WTC11 (cell line): ENCODE data around the gene ITGA6. TPM values are rescaled to one million over a fixed set of nuclear protein-coding genes. Genes with fewer than 3 reads are reported as not detected.

Experiments
- ATAC-seq: fragments of 200-7000 bp; cut with Tn5 transposase; 2 replicates; pipeline ENCODE4 v1.10.0; 2021; ENCODE audit warnings: mild to moderate bottlenecking, moderate library complexity
- CTCF ChIA-PET: fragments of 300-600 bp; sonication (Branson Sonifier 250); formaldehyde crosslinking; loops from one replicate; lab custom pipeline; 2021; ENCODE audit warnings: antibody characterized with exemption; lab: Charles Lee
- POLR2A ChIA-PET: fragments of 350-600 bp; sonication (Branson Sonifier 250); formaldehyde crosslinking; loops from one replicate; lab custom pipeline; 2021; ENCODE audit warnings: antibody characterized with exemption; lab: Charles Lee
- DNase-seq: peaks from one replicate; pipeline ENCODE4 v3.0.0; 2021; ENCODE audit warnings: low spot score
- H3K27ac Mint-ChIP-seq: 2 replicates; pipeline ENCODE4 v1.8.0; 2021; ENCODE audit warnings: mixed read lengths
- H3K27me3 Mint-ChIP-seq: 2 replicates; pipeline ENCODE4 v1.8.0; 2021; ENCODE audit warnings: low read depth, mild to moderate bottlenecking, moderate library complexity, mixed read lengths
- H3K36me3 Mint-ChIP-seq: 2 replicates; pipeline ENCODE4 v1.8.0; 2021; ENCODE audit warnings: mixed read lengths
- H3K4me1 Mint-ChIP-seq: 2 replicates; pipeline ENCODE4 v1.8.0; 2022; ENCODE audit warnings: mixed read lengths
- H3K4me3 Mint-ChIP-seq: 2 replicates; pipeline ENCODE4 v1.8.0; 2021; ENCODE audit warnings: mild to moderate bottlenecking, moderate library complexity, mixed read lengths
- H3K9me3 Mint-ChIP-seq: 2 replicates; pipeline ENCODE4 v1.8.0; 2021; ENCODE audit warnings: mixed read lengths
- ATF2 ChIP-seq: sonication (generic); formaldehyde crosslinking; IDR thresholded peaks from 2 replicates; pipeline ENCODE4 v1.8.1; 2022; ENCODE audit warnings: low read depth, missing genetic modification reagents, borderline replicate concordance
- ATF3 ChIP-seq: sonication (generic); formaldehyde crosslinking; conservative IDR thresholded peaks from 2 replicates; pipeline ENCODE4 v1.8.1; 2022; ENCODE audit warnings: mild to moderate bottlenecking, missing genetic modification reagents
- CREM ChIP-seq: sonication (generic); formaldehyde crosslinking; IDR thresholded peaks from 2 replicates; pipeline ENCODE4 v1.8.1; 2022; ENCODE audit warnings: mild to moderate bottlenecking, missing genetic modification reagents, moderate library complexity
- EMX1 ChIP-seq: fragments of 250-450 bp; sonication (Bioruptor Pico); IDR thresholded peaks from 2 replicates; pipeline ENCODE4 v1.8.0; 2021; ENCODE audit warnings: mild to moderate bottlenecking
- FOXP1 ChIP-seq: sonication (generic); formaldehyde crosslinking; IDR thresholded peaks from 2 replicates; pipeline ENCODE4 v1.8.0; 2022; ENCODE audit warnings: missing genetic modification reagents, mild to moderate bottlenecking, moderate library complexity, borderline replicate concordance
- FOXP4 ChIP-seq: sonication (generic); formaldehyde crosslinking; IDR thresholded peaks from 2 replicates; pipeline ENCODE4 v1.8.0; 2022; ENCODE audit warnings: mild to moderate bottlenecking, missing genetic modification reagents
- JAZF1 ChIP-seq: fragments of 250-450 bp; sonication (Bioruptor Pico); IDR thresholded peaks from 2 replicates; pipeline ENCODE4 v1.9.0; 2021; ENCODE audit warnings: moderate library complexity, mild to moderate bottlenecking, inconsistent platforms
- MXD4 ChIP-seq: fragments of 250-450 bp; sonication (Bioruptor Pico); IDR thresholded peaks from 2 replicates; pipeline ENCODE4 v1.8.0; 2021; ENCODE audit warnings: mild to moderate bottlenecking, moderate library complexity, borderline replicate concordance
- MYBL2 ChIP-seq: sonication (generic); formaldehyde crosslinking; IDR thresholded peaks from 2 replicates; pipeline ENCODE4 v1.8.1; 2023; ENCODE audit warnings: mild to moderate bottlenecking, moderate library complexity, missing genetic modification reagents
- NFYB ChIP-seq: sonication (generic); formaldehyde crosslinking; conservative IDR thresholded peaks from 2 replicates; pipeline ENCODE4 v1.8.0; 2022; ENCODE audit warnings: low read depth, missing genetic modification reagents
- OVOL2 ChIP-seq: fragments of 250-450 bp; sonication (Bioruptor Pico); IDR thresholded peaks from 2 replicates; pipeline ENCODE4 v1.9.0; 2021; ENCODE audit warnings: mild to moderate bottlenecking, borderline replicate concordance
- PRDM15 ChIP-seq: sonication (generic); formaldehyde crosslinking; IDR thresholded peaks from 2 replicates; pipeline ENCODE4 v1.8.0; 2022; ENCODE audit warnings: missing genetic modification reagents
- ZNF263 ChIP-seq: sonication (generic); formaldehyde crosslinking; IDR thresholded peaks from 2 replicates; pipeline ENCODE4 v1.8.1; 2022; ENCODE audit warnings: low read depth, mild to moderate bottlenecking, moderate library complexity, missing genetic modification reagents
- ZNF512 ChIP-seq: sonication (generic); formaldehyde crosslinking; IDR thresholded peaks from 2 replicates; pipeline ENCODE4 v1.8.1; 2022; ENCODE audit warnings: missing genetic modification reagents, borderline replicate concordance
- ZNF671 ChIP-seq: fragments of 250-450 bp; sonication (Bioruptor Pico); IDR thresholded peaks from 2 replicates; pipeline ENCODE4 v1.8.0; 2021; ENCODE audit warnings: mild to moderate bottlenecking
- total RNA-seq: library from RNA; stranded (reverse); gene quantifications from 3 replicates; pipeline ENCODE4 v1.2.3, GENCODE V29; 2021
- TF ChIP-seq, protein P1 (sequence below): fragments of 250-450 bp; sonication (Bioruptor Pico); conservative IDR thresholded peaks from 2 replicates; pipeline ENCODE4 v1.9.0; 2021; ENCODE audit warnings: mild to moderate bottlenecking
- TF ChIP-seq, protein P2 (sequence below): sonication (generic); formaldehyde crosslinking; IDR thresholded peaks from 2 replicates; pipeline ENCODE4 v1.8.0; 2023; ENCODE audit warnings: missing genetic modification reagents, mild to moderate bottlenecking, borderline replicate concordance
- TF ChIP-seq, protein P3 (sequence below): fragments of 250-450 bp; sonication (Bioruptor Pico); IDR thresholded peaks from 2 replicates; pipeline ENCODE4 v1.9.0; 2021; ENCODE audit warnings: mild to moderate bottlenecking

The ITGA6 gene
- total RNA-seq, 1 experiment from 2014 or later = 83.6 TPM

- no peaks in the 10 kb centered on the region for H3K27me3 Mint-ChIP-seq
- H3K4me1 Mint-ChIP-seq = peaks cover 50% of the 10 kb centered on the region
- POLR2A ChIA-PET = interaction anchor here (1.1 kb wide), 1 partner anchor 12 kb away, joined by 4 read pairs; no protein-coding TSS in a partner anchor
- peaks cover 12% of the 10 kb centered on the region for H3K36me3 Mint-ChIP-seq
- no peaks in the 10 kb centered on the region; the same call in 1 of the 2 replicates for H3K9me3 Mint-ChIP-seq
- no peak for ATAC-seq
- no peak for DNase-seq
- no peak overlapping the region for H3K4me3 Mint-ChIP-seq
- CTCF ChIA-PET = interaction anchor here (0.6 to 5.9 kb wide), 6 partner anchors 12 to 269 kb away, joined by 3 to 40 read pairs (median 7); partner anchors contain the start of gene ITGA6
- H3K27ac Mint-ChIP-seq = no peak overlapping the region
- TF ChIP-seq ZNF671 (CRISPR knock-in tag) = no peak
- no peak for TF ChIP-seq ZNF263 (CRISPR knock-in tag)
- no peak for TF ChIP-seq CREM (CRISPR knock-in tag)
- no peak for TF ChIP-seq JAZF1 (CRISPR knock-in tag)
- TF ChIP-seq, protein P1, sequence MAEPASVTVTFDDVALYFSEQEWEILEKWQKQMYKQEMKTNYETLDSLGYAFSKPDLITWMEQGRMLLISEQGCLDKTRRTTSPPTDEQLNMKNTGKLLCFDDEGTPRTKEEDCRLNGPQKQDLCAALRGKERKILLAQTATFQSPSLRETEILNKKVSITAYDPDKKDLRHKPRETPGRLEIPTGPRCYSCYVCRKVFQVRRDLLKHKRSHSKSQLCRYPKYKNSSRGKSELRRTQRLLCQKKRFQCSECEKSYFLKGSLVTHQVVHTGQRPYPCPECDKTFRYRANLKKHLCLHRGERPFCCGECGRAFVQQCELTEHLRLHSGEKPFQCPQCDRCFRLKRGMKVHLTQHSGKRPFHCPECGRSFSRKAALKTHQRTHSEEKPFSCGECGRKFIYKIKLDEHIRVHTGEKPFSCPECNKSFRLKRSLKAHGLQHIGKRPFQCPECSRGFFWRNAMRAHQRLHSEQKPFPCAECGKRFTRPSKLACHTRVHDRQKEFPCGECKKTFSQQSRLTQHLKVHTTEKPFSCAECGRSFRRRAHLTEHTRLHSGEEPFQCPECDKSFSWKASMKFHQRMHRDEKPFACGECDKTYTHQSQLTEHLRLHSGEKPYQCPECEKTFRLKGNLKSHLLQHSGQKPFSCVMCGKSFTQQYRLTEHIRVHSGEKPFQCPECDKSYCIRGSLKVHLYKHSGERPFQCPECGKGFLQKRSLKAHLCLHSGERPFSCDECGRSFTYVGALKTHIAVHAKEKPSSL (CRISPR knock-in tag) = no peak
- no peak for TF ChIP-seq EMX1 (CRISPR knock-in tag)
- no peak for TF ChIP-seq FOXP1 (CRISPR knock-in tag)
- no peak for TF ChIP-seq NFYB (CRISPR knock-in tag)
- TF ChIP-seq OVOL2 = no peak
- no peak for TF ChIP-seq FOXP4 (CRISPR knock-in tag)
- no peak for TF ChIP-seq MYBL2
- TF ChIP-seq, protein P2, sequence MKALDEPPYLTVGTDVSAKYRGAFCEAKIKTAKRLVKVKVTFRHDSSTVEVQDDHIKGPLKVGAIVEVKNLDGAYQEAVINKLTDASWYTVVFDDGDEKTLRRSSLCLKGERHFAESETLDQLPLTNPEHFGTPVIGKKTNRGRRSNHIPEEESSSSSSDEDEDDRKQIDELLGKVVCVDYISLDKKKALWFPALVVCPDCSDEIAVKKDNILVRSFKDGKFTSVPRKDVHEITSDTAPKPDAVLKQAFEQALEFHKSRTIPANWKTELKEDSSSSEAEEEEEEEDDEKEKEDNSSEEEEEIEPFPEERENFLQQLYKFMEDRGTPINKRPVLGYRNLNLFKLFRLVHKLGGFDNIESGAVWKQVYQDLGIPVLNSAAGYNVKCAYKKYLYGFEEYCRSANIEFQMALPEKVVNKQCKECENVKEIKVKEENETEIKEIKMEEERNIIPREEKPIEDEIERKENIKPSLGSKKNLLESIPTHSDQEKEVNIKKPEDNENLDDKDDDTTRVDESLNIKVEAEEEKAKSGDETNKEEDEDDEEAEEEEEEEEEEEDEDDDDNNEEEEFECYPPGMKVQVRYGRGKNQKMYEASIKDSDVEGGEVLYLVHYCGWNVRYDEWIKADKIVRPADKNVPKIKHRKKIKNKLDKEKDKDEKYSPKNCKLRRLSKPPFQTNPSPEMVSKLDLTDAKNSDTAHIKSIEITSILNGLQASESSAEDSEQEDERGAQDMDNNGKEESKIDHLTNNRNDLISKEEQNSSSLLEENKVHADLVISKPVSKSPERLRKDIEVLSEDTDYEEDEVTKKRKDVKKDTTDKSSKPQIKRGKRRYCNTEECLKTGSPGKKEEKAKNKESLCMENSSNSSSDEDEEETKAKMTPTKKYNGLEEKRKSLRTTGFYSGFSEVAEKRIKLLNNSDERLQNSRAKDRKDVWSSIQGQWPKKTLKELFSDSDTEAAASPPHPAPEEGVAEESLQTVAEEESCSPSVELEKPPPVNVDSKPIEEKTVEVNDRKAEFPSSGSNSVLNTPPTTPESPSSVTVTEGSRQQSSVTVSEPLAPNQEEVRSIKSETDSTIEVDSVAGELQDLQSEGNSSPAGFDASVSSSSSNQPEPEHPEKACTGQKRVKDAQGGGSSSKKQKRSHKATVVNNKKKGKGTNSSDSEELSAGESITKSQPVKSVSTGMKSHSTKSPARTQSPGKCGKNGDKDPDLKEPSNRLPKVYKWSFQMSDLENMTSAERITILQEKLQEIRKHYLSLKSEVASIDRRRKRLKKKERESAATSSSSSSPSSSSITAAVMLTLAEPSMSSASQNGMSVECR (CRISPR knock-in tag) = no peak
- no peak for TF ChIP-seq MXD4 (CRISPR knock-in tag)
- TF ChIP-seq, protein P3, sequence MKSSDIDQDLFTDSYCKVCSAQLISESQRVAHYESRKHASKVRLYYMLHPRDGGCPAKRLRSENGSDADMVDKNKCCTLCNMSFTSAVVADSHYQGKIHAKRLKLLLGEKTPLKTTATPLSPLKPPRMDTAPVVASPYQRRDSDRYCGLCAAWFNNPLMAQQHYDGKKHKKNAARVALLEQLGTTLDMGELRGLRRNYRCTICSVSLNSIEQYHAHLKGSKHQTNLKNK (CRISPR knock-in tag) = no peak
- no peak for TF ChIP-seq PRDM15 (CRISPR knock-in tag)
- TF ChIP-seq ATF3 (CRISPR knock-in tag) = no peak
- TF ChIP-seq ZNF512 (CRISPR knock-in tag) = no peak
- TF ChIP-seq ATF2 (CRISPR knock-in tag) = no peak
Measured at GRCh38 chr2:172440795-172441194, 13.4 kb downstream of the ITGA6 start.
